Omental fat pad (tissue), 4 donors: ENCODE data around the gene MIS12. TPM values are rescaled to one million over a fixed set of nuclear protein-coding genes. Genes with fewer than 3 reads are reported as not detected.
A peak's percentile ranks its signal among the peaks of the same experiment; 100 is the strongest.

Experiments
- ATAC-seq: fragments of 150-250 bp; one replicate; pipeline ENCODE4 v1.9.1; 2016; ENCODE audit warnings: mild to moderate bottlenecking, moderate library complexity; ENCODE audit not compliant: low FRiP score
- DNase-seq: peaks from one replicate; pipeline ENCODE4 v3.0.0-alpha.2; 2019; ENCODE audit warnings: low spot score
- CTCF ChIP-seq, 3 donors: fragments of 450-650 bp; IDR thresholded peaks; one replicate each; pipeline ENCODE4 v1.5.1; 2016 to 2017; ENCODE audit warnings: antibody characterized with exemption in 3 of 3, mild to moderate bottlenecking in 3 of 3, moderate library complexity in 2 of 3
- total RNA-seq, 4 donors: library from RNA; depleted of rRNA; stranded (reverse); fragments of >200 nt; gene quantifications; one replicate each; pipeline ENCODE4 v1.1.0, GENCODE V29; 2016

The MIS12 gene
- total RNA-seq, 4 donors from 2014 or later: 13.8 to 21.3 (median 15.7) TPM

- peak; percentile 94 for ATAC-seq
- DNase-seq: no peak
- TF ChIP-seq CTCF (IDR thresholded peaks at IDR 0.05): no peak
Measured at GRCh38 chr17:5516060-5516792, 29.9 kb downstream of the MIS12 start.

- DNase-seq (no peak), ATAC-seq (no peak)
- no peak for TF ChIP-seq CTCF (IDR thresholded peaks at IDR 0.05)
Measured at GRCh38 chr17:5522476-5522875, 36.1 kb downstream of the MIS12 start.

GRCh38 chr17:5523249-5523648, 36.9 kb downstream of the MIS12 start:
- TF ChIP-seq CTCF (IDR thresholded peaks at IDR 0.05): no peak
- no peak for DNase-seq
- no peak for ATAC-seq

DNA sequence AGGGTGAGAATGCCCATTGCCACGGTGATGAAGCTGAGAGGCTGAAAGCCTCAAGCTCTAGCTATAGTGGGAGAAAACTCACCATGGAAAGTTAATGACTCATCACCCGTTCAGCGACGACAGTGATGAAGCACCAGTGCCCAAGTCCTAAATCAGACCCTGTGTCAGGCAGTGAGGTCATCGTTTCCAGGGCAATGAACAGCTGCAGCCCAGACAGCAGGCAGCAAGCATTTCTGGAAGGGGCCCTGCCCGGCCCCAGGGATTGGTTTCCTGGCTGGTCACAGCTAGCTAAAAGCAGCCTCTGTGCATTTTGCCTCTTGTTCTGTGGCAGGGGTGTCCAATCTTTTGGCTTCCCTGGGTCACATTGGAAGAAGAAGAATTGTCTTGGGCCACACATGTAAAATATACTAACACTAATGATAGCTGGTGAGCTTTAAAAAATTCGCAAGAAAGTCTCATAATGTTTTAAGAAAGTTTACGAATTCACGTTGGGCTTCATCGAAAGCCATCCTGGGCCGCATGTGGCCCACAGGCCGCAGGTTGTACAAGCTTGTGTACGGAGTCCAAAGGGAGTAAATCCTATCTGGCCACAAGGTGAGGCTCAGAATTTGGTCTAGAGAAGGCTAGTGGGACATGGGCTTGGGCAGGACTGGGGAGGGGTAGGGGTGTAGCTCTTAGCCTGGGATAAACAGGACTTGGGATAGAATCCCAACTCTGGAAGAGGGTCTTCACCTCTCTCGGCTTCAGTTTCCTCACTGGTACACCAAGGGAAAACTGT, 40.6 kb downstream of the MIS12 start:
- DNase-seq (no peak), ATAC-seq (peak; percentile 87)
- no peak for TF ChIP-seq CTCF (IDR thresholded peaks at IDR 0.05)

- no peak for TF ChIP-seq CTCF (IDR thresholded peaks at IDR 0.05)
- ATAC-seq: no peak
- no peak for DNase-seq
Measured at GRCh38 chr17:5527601-5528250, 41.4 kb downstream of the MIS12 start.

DNA sequence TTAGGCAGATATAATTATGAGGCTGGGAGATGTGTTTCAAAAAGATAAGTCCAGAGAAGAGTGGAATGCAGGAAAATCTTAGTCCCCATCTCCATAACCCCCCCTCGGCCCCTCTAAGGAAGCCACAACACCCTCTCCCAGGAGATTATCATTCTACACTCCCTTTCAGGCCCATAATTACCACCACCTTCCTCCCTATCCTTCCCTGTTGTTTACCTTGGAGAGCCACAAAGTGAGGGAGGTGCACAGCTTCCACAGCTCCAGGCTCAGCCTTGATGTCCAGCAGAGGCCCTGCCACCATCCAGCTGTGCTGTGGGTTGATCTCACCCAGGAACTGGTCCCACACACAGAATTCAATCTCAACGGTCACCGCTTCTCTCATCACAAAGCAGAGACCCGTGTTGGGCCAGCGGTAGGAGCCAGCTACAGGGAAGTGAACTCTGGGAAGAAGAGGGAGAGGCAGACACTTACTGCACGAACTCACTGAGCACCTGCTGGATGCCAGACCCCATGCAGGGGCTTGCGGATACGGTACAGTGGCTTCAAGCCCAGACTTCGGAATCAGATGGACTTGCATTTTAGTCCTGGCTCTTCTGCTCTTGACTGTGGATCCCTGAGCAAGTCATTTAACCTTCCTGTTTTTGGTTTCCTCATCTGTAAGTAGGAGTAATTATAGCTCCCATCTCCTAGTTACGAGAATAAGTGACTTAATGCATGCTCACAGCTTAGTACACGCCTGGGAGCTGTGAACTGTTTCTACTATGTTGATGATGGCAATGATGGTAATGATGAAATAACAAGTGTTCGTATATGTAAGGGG, 44.1 kb downstream of the MIS12 start:
- TF ChIP-seq CTCF (IDR thresholded peaks at IDR 0.05): no peak
- DNase-seq (no peak), ATAC-seq (no peak)
